Ishikawa (cell line): ENCODE results near the gene SSTR3.

Experiments used
- CEBPB ChIP-seq: IDR thresholded peaks from 2 replicates; pipeline ENCODE4 v1.6.1; 2012
- CREB1 ChIP-seq: IDR thresholded peaks from 2 replicates; pipeline ENCODE4 v1.6.1; 2012; ENCODE audit warnings: low read depth
- EP300 ChIP-seq: IDR thresholded peaks from 2 replicates; pipeline ENCODE4 v1.6.1; 2012; ENCODE audit warnings: borderline replicate concordance
- FOXM1 ChIP-seq: IDR thresholded peaks from 2 replicates; pipeline ENCODE4 v1.6.1; 2012; ENCODE audit warnings: low read depth, borderline replicate concordance
- NFIC ChIP-seq: IDR thresholded peaks from 2 replicates; pipeline ENCODE4 v1.6.1; 2012
- TAF1 ChIP-seq: IDR thresholded peaks from 2 replicates; pipeline ENCODE4 v1.6.1; 2012; ENCODE audit warnings: low read depth, mild to moderate bottlenecking
- TCF12 ChIP-seq: IDR thresholded peaks from 2 replicates; pipeline ENCODE4 v1.6.1; 2012; ENCODE audit warnings: low read depth

DNA sequence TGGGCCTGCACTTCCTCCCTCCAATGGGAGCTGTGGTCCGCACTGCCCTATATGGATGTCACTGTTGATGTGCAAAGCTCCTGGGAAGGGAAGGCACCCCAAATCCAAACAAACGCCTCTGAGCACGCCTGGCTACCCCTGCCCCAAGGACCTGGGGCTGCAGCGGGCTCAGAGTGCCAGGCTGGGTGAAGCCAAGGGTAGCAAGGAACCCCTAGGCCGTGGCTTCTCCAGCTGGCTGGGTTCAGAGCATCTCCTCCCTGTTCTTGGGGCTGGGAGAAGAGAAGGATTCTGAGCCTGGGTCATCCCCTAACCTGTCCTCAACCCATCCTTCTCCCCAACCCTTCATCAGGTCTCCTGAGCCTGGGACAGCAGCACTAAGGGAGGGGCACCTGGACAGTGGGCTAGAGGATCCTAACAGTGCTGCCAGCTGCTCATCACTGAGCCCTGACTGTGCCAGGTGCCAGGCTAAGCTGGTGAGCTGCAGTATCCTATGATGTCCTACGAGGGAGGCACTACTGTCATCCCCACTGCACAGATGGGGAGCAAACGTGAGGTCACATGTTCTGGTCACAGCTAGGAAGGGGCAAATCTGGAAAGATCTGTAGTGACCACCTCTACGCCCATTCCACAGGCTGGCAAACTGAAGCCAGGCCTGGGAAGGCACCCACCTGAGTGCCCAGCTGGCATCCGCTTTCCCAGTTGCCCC is 3.0 kb downstream of the SSTR3 start:
- TF ChIP-seq EP300 (no peak), TCF12 (no peak), NFIC (no peak), CREB1 (no peak), TAF1 (no peak), FOXM1 (no peak), CEBPB (no peak)
